WTC11 (cell line): ENCODE measurements around the gene SEMA6C.
"Not testable (repeated sequence)": the region's sequence is repeated elsewhere in the genome, so short reads cannot be mapped to it uniquely, and the experiment has no call there.

Source experiments
- CTCF ChIP-seq: fragments of 200-600 bp; IDR thresholded peaks from 2 replicates; pipeline ENCODE4 v1.8.0; 2022; ENCODE audit warnings: antibody characterized with exemption
- JAZF1 ChIP-seq: fragments of 250-450 bp; sonication (Bioruptor Pico); IDR thresholded peaks from 2 replicates; pipeline ENCODE4 v1.9.0; 2021; ENCODE audit warnings: moderate library complexity, mild to moderate bottlenecking, inconsistent platforms
- SP1 ChIP-seq: sonication (generic); formaldehyde crosslinking; conservative IDR thresholded peaks from 2 replicates; pipeline ENCODE4 v1.8.1; 2022; ENCODE audit warnings: missing genetic modification reagents
- TEAD4 ChIP-seq: sonication (generic); formaldehyde crosslinking; IDR thresholded peaks from 2 replicates; pipeline ENCODE4 v1.8.0; 2022; ENCODE audit warnings: mild to moderate bottlenecking, missing genetic modification reagents
- ZMAT4 ChIP-seq: fragments of 250-450 bp; sonication (Bioruptor Pico); IDR thresholded peaks from 2 replicates; pipeline ENCODE4 v1.9.0; 2021; ENCODE audit warnings: mild to moderate bottlenecking

- TF ChIP-seq JAZF1; SP1 (CRISPR knock-in tag); ZMAT4 (CRISPR knock-in tag); CTCF; TEAD4 (CRISPR knock-in tag): not testable (repeated sequence)
Measured at GRCh38 chr1:151188667-151189066, 42.2 kb upstream of the SEMA6C start.
